ENCODE measurements around the gene MVK.

The MVK gene

GRCh38 chr12:109630107-109630506, 56.5 kb downstream of the MVK start:
- no peak overlapping the region for H3K4me3 ChIP-seq (replicated peaks in 1 of 2; ENCODE audit: low read depth in 2 of 2, low read length in 2 of 2)
- DNase-seq (ENCODE audit: low read depth in 2 of 2): no peak
- no peak for TF ChIP-seq CTCF (IDR thresholded peaks at IDR 0.05; ENCODE audit: low read depth, low read length)

- TF ChIP-seq CTCF (IDR thresholded peaks at IDR 0.05; ENCODE audit: low read depth, low read length): no peak
- no peak for DNase-seq (ENCODE audit: low read depth in 2 of 2)
- no peak overlapping the region for H3K4me3 ChIP-seq (replicated peaks in 1 of 2; ENCODE audit: low read depth in 2 of 2, low read length in 2 of 2)
Observed at GRCh38 chr12:109630815-109631214, 57.2 kb downstream of the MVK start.

- H3K4me3 ChIP-seq (replicated peaks in 1 of 2; ENCODE audit: low read depth in 2 of 2, low read length in 2 of 2): no peak overlapping the region
- TF ChIP-seq CTCF (IDR thresholded peaks at IDR 0.05; ENCODE audit: low read depth, low read length): no peak
- DNase-seq (ENCODE audit: low read depth in 2 of 2): no peak
Observed at GRCh38 chr12:109631302-109631701, 57.7 kb downstream of the MVK start.

- no peak for DNase-seq (ENCODE audit: low read depth in 2 of 2)
- no peak overlapping the region for H3K4me3 ChIP-seq (replicated peaks in 1 of 2; ENCODE audit: low read depth in 2 of 2, low read length in 2 of 2)
- no peak for TF ChIP-seq CTCF (IDR thresholded peaks at IDR 0.05; ENCODE audit: low read depth, low read length)
Observed at GRCh38 chr12:109631751-109632150, 58.2 kb downstream of the MVK start.

GRCh38 chr12:109632342-109632741, 58.7 kb downstream of the MVK start:
- no peak for TF ChIP-seq CTCF (IDR thresholded peaks at IDR 0.05; ENCODE audit: low read depth, low read length)
- no peak overlapping the region for H3K4me3 ChIP-seq (replicated peaks in 1 of 2; ENCODE audit: low read depth in 2 of 2, low read length in 2 of 2)
- DNase-seq (ENCODE audit: low read depth in 2 of 2): no peak

GRCh38 chr12:109635717-109636116, 62.1 kb downstream of the MVK start:
- no peak overlapping the region for H3K4me3 ChIP-seq (replicated peaks in 1 of 2; ENCODE audit: low read depth in 2 of 2, low read length in 2 of 2)
- no peak for TF ChIP-seq CTCF (IDR thresholded peaks at IDR 0.05; ENCODE audit: low read depth, low read length)
- DNase-seq (ENCODE audit: low read depth in 2 of 2): no peak

GRCh38 chr12:109637348-109637747, 63.8 kb downstream of the MVK start:
- no peak overlapping the region for H3K4me3 ChIP-seq (replicated peaks in 1 of 2; ENCODE audit: low read depth in 2 of 2, low read length in 2 of 2)
- no peak for TF ChIP-seq CTCF (IDR thresholded peaks at IDR 0.05; ENCODE audit: low read depth, low read length)
- DNase-seq (ENCODE audit: low read depth in 2 of 2): no peak

Data from cardiac fibroblast (primary cell).